Right cardiac atrium (tissue), 5 donors: ENCODE data around the gene ZSCAN22. TPM values are rescaled to one million over a fixed set of nuclear protein-coding genes. Genes with fewer than 3 reads are reported as not detected.
A peak's percentile ranks its signal among the peaks of the same experiment; 100 is the strongest.

Experiments used
- ATAC-seq, 2 donors: fragments of 200-7000 bp; cut with Tn5 transposase; one replicate each; pipeline versions ENCODE4 v1.8.0 to v1.9.1; 2020; ENCODE audit warnings: moderate library complexity in 2 of 2, mild to moderate bottlenecking in 1 of 2
- DNase-seq, 3 donors: peaks; one replicate each; pipeline ENCODE4 v3.0.0-alpha.2; 2020
- H3K27ac ChIP-seq: one replicate; pipeline ENCODE4 v1.5.1; 2013; ENCODE audit warnings: mild to moderate bottlenecking, low read length, control low read depth, moderate library complexity
- H3K27me3 ChIP-seq: one replicate; pipeline ENCODE4 v1.6.1; 2013; ENCODE audit not compliant: control insufficient read depth, insufficient read depth
- H3K4me1 ChIP-seq: one replicate; pipeline ENCODE4 v1.6.1; 2013; ENCODE audit warnings: low read length; ENCODE audit not compliant: control insufficient read depth, insufficient read depth
- H3K4me3 ChIP-seq: one replicate; pipeline ENCODE4 v1.5.1; 2013; ENCODE audit warnings: low read length, control low read depth
- H3K9me3 ChIP-seq: one replicate; pipeline ENCODE4 v1.6.1; 2013; ENCODE audit warnings: low read length; ENCODE audit not compliant: control insufficient read depth
- WGBS: extraction: QIAGEN DNeasy Blood & Tissue Kit; methylation state at CpG from one replicate; pipeline ENCODE4 v1.1.7; 2013; 5-methylcytosine and 5-hydroxymethylcytosine counted together
- intact Hi-C, 4 donors: fragments of 100-400 bp; cut with DNase I; formaldehyde crosslinking; loops; one replicate each; pipeline versions ENCODE4 v1.11.0 to v1.14.0; 2022 to 2023
- polyA plus RNA-seq: library from polyadenylated mRNA; stranded (reverse); fragments of 200-250 nt; gene quantifications from one replicate; pipeline ENCODE4 v1.2.3, GENCODE V29; 2013
- total RNA-seq, 4 donors: library from RNA; stranded (reverse); fragmentation: NEBNext Ultra II Directional; extraction: Animal tissue kit (Norgen Biotek cat#: 25700); gene quantifications; one replicate each; pipeline ENCODE4 v1.2.1, GENCODE V29; 2021
- donor health status: healthy with polysubstance abuse.
- donor health status: DM: no; HTN: yes; CAD: no.
- donor health status: DM: no; HTN: no; CAD: no.
- donor health status: DM: no; HTN: yes; CAD: no; lungs with severe emphysema.
- donor health status: DM: yes; HTN: yes; CAD: no.

The ZSCAN22 gene
- total and polyA plus RNA-seq, 5 donors, result 0.79 to 2.1 (median 1.9) TPM

DNA sequence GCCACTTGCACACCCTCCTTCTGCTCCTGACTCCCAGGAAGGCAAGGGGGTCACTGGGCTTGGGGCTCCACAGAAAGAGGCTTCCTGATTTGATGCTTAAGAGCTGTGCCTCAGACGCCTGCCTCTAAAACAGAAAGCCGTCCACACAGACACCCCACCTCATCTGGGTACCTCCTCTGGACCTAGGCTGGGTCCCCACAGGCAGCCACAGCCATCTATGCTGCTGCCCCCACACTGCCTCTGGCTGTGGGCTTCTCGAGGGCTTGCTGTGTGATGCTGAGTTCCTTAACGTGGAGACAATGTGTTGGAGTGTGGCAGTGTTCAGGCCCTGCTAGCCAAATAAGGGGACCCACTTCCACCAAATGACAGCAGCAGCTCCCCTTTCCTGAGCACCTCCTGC lies 8.5 kb upstream of the ZSCAN22 start:
- intact Hi-C loops, result no loop called here
- 80% methylated on average over 4 of the region's 4 CpGs for WGBS
- DNase-seq, result no peak
- Histone ChIP-seq H3K9me3 (no peaks in the 10 kb centered on the region), H3K4me3 (no peak overlapping the region), H3K27ac (no peak overlapping the region), H3K27me3 (no peaks in the 10 kb centered on the region), H3K4me1 (no peaks in the 10 kb centered on the region)
- ATAC-seq, result no peak

- WGBS, result 93% methylated on average over 10 of the region's 10 CpGs
- no peaks in the 10 kb centered on the region for H3K9me3 ChIP-seq
- H3K4me3 ChIP-seq, result no peak overlapping the region
- no peaks in the 10 kb centered on the region for H3K4me1 ChIP-seq
- H3K27ac ChIP-seq, result no peak overlapping the region
- no peak for ATAC-seq
- no peaks in the 10 kb centered on the region for H3K27me3 ChIP-seq
- no peak for DNase-seq
- intact Hi-C loops, result no loop called here
Observed at GRCh38 chr19:58319241-58319640, 7.6 kb upstream of the ZSCAN22 start.

GRCh38 chr19:58325311-58326022 lies 1.3 kb upstream of the ZSCAN22 start:
- WGBS, result 89% methylated on average over 6 of the region's 6 CpGs

GRCh38 chr19:58326501-58326913 lies 287 bp upstream of the ZSCAN22 start:
- no peak for ATAC-seq

More at GRCh38 chr19:58325311-58326022, 1.3 kb upstream of the ZSCAN22 start:
- intact Hi-C loops, result no loop called here
- Histone ChIP-seq H3K4me3 (no peak overlapping the region), H3K4me1 (no peaks in the 10 kb centered on the region), H3K9me3 (no peaks in the 10 kb centered on the region), H3K27ac (no peak overlapping the region), H3K27me3 (no peaks in the 10 kb centered on the region)
- no peak for ATAC-seq
- DNase-seq, result no peak

DNA sequence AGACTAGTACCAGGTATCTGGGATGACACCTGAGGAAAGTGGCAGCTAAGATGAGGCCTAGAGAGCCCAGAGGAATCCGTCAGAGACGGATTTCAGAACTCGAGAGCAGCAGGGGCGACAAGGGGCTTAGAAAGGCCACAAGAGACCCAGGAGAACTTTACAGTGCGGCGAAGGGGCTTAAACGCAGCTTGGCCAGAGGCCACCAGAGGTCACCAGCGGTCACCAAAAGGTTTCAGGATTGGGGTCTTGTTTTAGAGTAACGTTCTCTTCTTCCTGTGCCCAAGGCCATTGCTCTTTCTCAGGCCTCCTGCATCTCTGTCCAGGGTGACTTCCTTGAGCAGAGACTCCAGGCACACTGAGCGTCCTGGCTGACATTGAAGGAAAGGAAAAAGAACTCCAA lies 2.2 kb downstream of the ZSCAN22 start:
- Histone ChIP-seq H3K4me1 (no peaks in the 10 kb centered on the region), H3K4me3 (no peak overlapping the region), H3K9me3 (no peaks in the 10 kb centered on the region), H3K27ac (no peak overlapping the region), H3K27me3 (no peaks in the 10 kb centered on the region)
- 67% methylated on average over 10 of the region's 10 CpGs for WGBS
- intact Hi-C loops, result no loop called here
- ATAC-seq, result no peak
- no peak for DNase-seq

More at GRCh38 chr19:58326501-58326913, 287 bp upstream of the ZSCAN22 start:
- peak overlapping the region; percentile 45 for H3K27ac ChIP-seq
- H3K9me3 ChIP-seq, result no peaks in the 10 kb centered on the region
- DNase-seq, result peak in 1 of 3 donors; percentile 58
- H3K27me3 ChIP-seq, result no peaks in the 10 kb centered on the region
- no peaks in the 10 kb centered on the region for H3K4me1 ChIP-seq
- intact Hi-C loops, result no loop called here
- 4% methylated on average over 9 of the region's 9 CpGs for WGBS
- H3K4me3 ChIP-seq, result peak overlapping the region; percentile 73

DNA sequence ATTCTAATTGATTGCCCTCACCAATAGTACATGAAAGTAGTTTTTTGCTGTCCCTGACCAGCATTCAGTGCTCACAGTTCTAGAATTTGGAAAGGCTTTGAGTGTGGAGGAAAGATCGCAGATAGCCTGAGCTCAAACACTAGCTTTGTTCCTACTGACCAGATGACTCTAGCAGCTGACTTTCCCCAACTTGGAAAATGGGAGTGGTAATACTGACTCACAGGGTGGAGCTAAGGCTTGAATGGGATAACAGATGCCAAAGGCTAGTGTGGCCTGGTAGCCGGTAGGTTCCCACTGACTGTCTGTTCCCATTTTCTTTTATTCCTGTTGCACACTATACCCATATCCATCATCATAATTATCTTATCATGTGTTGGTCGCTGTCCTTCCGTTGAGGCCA lies 3.7 kb downstream of the ZSCAN22 start:
- H3K4me3 ChIP-seq, result no peak overlapping the region
- no peak for ATAC-seq
- no peaks in the 10 kb centered on the region for H3K9me3 ChIP-seq
- intact Hi-C loops, result no loop called here
- WGBS, result 59% methylated on average over 4 of the region's 4 CpGs
- H3K27ac ChIP-seq, result no peak overlapping the region
- DNase-seq, result no peak
- H3K4me1 ChIP-seq, result no peaks in the 10 kb centered on the region
- no peaks in the 10 kb centered on the region for H3K27me3 ChIP-seq

DNA sequence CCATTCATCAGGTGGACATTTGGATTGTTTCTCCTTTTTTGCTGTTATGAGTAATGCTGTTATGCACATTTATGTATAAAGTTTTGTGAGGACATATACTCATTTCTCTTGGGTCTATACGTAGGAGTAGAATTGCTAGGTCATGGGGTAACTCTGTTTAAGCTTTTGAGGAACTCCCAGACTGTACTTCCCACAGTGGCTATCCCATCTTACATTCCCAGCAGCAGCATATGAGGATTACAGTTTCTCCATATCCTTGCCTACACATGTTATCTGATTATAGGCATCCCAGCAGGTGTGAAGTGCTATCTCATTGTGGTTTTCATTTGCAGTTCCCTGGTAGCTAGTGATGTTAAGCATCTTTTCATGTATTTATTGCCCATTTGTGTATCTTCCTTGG lies 5.9 kb downstream of the ZSCAN22 start:
- no peak for ATAC-seq
- no peak for DNase-seq
- Histone ChIP-seq H3K27ac (no peak overlapping the region), H3K27me3 (no peaks in the 10 kb centered on the region), H3K9me3 (no peaks in the 10 kb centered on the region), H3K4me1 (no peaks in the 10 kb centered on the region), H3K4me3 (no peak overlapping the region)
- intact Hi-C loops, result no loop called here
- 88% methylated on average over 1 of the region's 1 CpG for WGBS

GRCh38 chr19:58334691-58335249 lies 8.0 kb downstream of the ZSCAN22 start:
- intact Hi-C loops, result no loop called here
- WGBS, result 95% methylated on average over 19 of the region's 19 CpGs
- ATAC-seq, result no peak
- no peaks in the 10 kb centered on the region for H3K4me1 ChIP-seq
- no peak overlapping the region for H3K27ac ChIP-seq
- H3K27me3 ChIP-seq, result no peaks in the 10 kb centered on the region
- peak in 1 of 3 donors; percentile 44 for DNase-seq
- no peak overlapping the region for H3K4me3 ChIP-seq
- no peaks in the 10 kb centered on the region for H3K9me3 ChIP-seq

DNA sequence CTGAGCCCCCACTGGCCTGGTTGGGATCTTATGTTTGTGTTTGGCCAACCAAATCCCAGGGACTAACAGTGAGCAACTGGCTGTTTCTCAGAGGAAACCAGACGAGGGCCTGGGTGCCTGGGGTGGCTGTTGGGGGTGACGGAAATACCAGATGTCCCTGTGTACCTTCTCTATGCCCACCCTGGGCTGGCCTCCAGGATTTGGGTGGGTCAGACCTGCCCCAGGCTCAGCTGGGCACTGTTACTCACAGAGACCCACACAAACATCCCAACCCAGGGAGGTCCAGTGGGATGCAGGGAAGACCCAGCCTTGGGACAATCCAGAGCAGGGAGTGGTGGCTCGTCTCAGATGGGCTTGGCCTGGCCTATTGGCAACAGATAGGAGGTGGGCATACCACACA lies 8.8 kb downstream of the ZSCAN22 start:
- no peak overlapping the region for H3K4me3 ChIP-seq
- no peaks in the 10 kb centered on the region for H3K9me3 ChIP-seq
- DNase-seq, result peak in 1 of 3 donors; percentile 53
- H3K4me1 ChIP-seq, result no peaks in the 10 kb centered on the region
- ATAC-seq, result no peak
- H3K27ac ChIP-seq, result no peak overlapping the region
- intact Hi-C loops, result no loop called here
- H3K27me3 ChIP-seq, result no peaks in the 10 kb centered on the region
- WGBS, result 87% methylated on average over 3 of the region's 3 CpGs

- Histone ChIP-seq H3K4me3 (no peak overlapping the region), H3K4me1 (no peaks in the 10 kb centered on the region), H3K9me3 (no peaks in the 10 kb centered on the region), H3K27ac (no peak overlapping the region), H3K27me3 (no peaks in the 10 kb centered on the region)
- 98% methylated on average over 1 of the region's 1 CpG for WGBS
- DNase-seq (no peak), ATAC-seq (no peak)
- intact Hi-C loops, result no loop called here
Observed at GRCh38 chr19:58336216-58336615, 9.4 kb downstream of the ZSCAN22 start.

DNA sequence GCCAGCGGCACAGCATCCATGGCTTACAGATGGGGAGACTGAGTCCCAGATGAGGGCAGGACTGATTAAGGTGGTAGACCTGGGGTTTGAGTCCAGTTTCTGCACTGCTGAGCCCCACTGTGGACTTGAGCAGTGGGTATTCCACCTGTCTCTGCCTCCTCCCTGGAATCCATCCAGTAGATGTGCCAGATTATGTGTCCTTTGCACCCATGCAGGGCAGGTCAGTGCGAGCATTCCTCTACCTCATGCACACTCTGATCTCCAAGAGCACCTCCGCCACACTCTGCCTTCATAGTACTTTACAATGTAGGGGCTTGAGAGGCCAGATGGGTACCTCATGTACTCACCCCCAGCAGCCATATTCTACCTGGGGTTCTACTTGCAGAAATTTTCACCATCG lies 10.0 kb downstream of the ZSCAN22 start:
- no peak for ATAC-seq
- Histone ChIP-seq H3K9me3 (no peaks in the 10 kb centered on the region), H3K27me3 (no peaks in the 10 kb centered on the region), H3K4me3 (no peak overlapping the region), H3K4me1 (no peaks in the 10 kb centered on the region), H3K27ac (no peak overlapping the region)
- DNase-seq, result no peak
- WGBS, result 97% methylated on average over 4 of the region's 4 CpGs
- intact Hi-C loops, result no loop called here
